ENCODE measurements around the gene FNDC11. TPM values are rescaled to one million over a fixed set of nuclear protein-coding genes. Genes with fewer than 3 reads are reported as not detected.
A peak's percentile ranks its signal among the peaks of the same experiment; 100 is the strongest.

The FNDC11 gene
- total and polyA plus RNA-seq, 4 donors: 0.93 to 1.1 (median 1.0) TPM

- Histone ChIP-seq H3K4me3 (ENCODE audit: low read depth, low read length) (no peak overlapping the region), H3K27ac (ENCODE audit: low read depth, low read length) (no peak overlapping the region), H3K9me3 (ENCODE audit: control insufficient read depth, insufficient read depth, low read length) (no peaks in the 10 kb centered on the region), H3K4me1 (ENCODE audit: control insufficient read depth, insufficient read depth, low read length) (peaks cover 30% of the 10 kb centered on the region), H3K27me3 (ENCODE audit: control insufficient read depth, insufficient read depth, low read length) (no peaks in the 10 kb centered on the region), H3K36me3 (ENCODE audit: control insufficient read depth, insufficient read depth, low read length) (no peaks in the 10 kb centered on the region)
- 89% methylated on average over 12 of the region's 12 CpGs for WGBS (ENCODE audit: insufficient coverage)
- no peak for DNase-seq (ENCODE audit: low read depth in 4 of 6, low spot score in 6 of 6)
Observed at GRCh38 chr20:63539092-63539430, 14.9 kb upstream of the FNDC11 start.

GRCh38 chr20:63539441-63540370 is 14.3 kb upstream of the FNDC11 start:
- WGBS (ENCODE audit: insufficient coverage): 92% methylated on average over 28 of the region's 29 CpGs
- Histone ChIP-seq H3K36me3 (ENCODE audit: control insufficient read depth, insufficient read depth, low read length) (no peaks in the 10 kb centered on the region), H3K27ac (ENCODE audit: low read depth, low read length) (no peak overlapping the region), H3K4me1 (ENCODE audit: control insufficient read depth, insufficient read depth, low read length) (peaks cover 27% of the 10 kb centered on the region), H3K9me3 (ENCODE audit: control insufficient read depth, insufficient read depth, low read length) (no peaks in the 10 kb centered on the region), H3K4me3 (ENCODE audit: low read depth, low read length) (no peak overlapping the region), H3K27me3 (ENCODE audit: control insufficient read depth, insufficient read depth, low read length) (no peaks in the 10 kb centered on the region)
- no peak for DNase-seq (ENCODE audit: low read depth in 4 of 6, low spot score in 6 of 6)

- DNase-seq (ENCODE audit: low read depth in 4 of 6, low spot score in 6 of 6): peak in 2 of 6 donors; percentile 47 to 59
- Histone ChIP-seq H3K9me3 (ENCODE audit: control insufficient read depth, insufficient read depth, low read length) (no peaks in the 10 kb centered on the region), H3K4me1 (ENCODE audit: control insufficient read depth, insufficient read depth, low read length) (peaks cover 22% of the 10 kb centered on the region), H3K36me3 (ENCODE audit: control insufficient read depth, insufficient read depth, low read length) (no peaks in the 10 kb centered on the region), H3K27ac (ENCODE audit: low read depth, low read length) (no peak overlapping the region), H3K27me3 (ENCODE audit: control insufficient read depth, insufficient read depth, low read length) (no peaks in the 10 kb centered on the region), H3K4me3 (ENCODE audit: low read depth, low read length) (no peak overlapping the region)
- WGBS (ENCODE audit: insufficient coverage): 59% methylated on average over 49 of the region's 49 CpGs
Observed at GRCh38 chr20:63540417-63541186, 13.4 kb upstream of the FNDC11 start.

- Histone ChIP-seq H3K4me1 (ENCODE audit: control insufficient read depth, insufficient read depth, low read length) (peaks cover 19% of the 10 kb centered on the region), H3K9me3 (ENCODE audit: control insufficient read depth, insufficient read depth, low read length) (no peaks in the 10 kb centered on the region), H3K4me3 (ENCODE audit: low read depth, low read length) (no peak overlapping the region), H3K27me3 (ENCODE audit: control insufficient read depth, insufficient read depth, low read length) (no peaks in the 10 kb centered on the region), H3K36me3 (ENCODE audit: control insufficient read depth, insufficient read depth, low read length) (no peaks in the 10 kb centered on the region), H3K27ac (ENCODE audit: low read depth, low read length) (no peak overlapping the region)
- 90% methylated on average over 28 of the region's 28 CpGs for WGBS (ENCODE audit: insufficient coverage)
- no peak for DNase-seq (ENCODE audit: low read depth in 4 of 6, low spot score in 6 of 6)
Observed at GRCh38 chr20:63541371-63541770, 12.6 kb upstream of the FNDC11 start.

GRCh38 chr20:63542031-63542559 is 11.9 kb upstream of the FNDC11 start:
- Histone ChIP-seq H3K27ac (ENCODE audit: low read depth, low read length) (no peak overlapping the region), H3K36me3 (ENCODE audit: control insufficient read depth, insufficient read depth, low read length) (no peaks in the 10 kb centered on the region), H3K9me3 (ENCODE audit: control insufficient read depth, insufficient read depth, low read length) (no peaks in the 10 kb centered on the region), H3K4me1 (ENCODE audit: control insufficient read depth, insufficient read depth, low read length) (peaks cover 16% of the 10 kb centered on the region), H3K27me3 (ENCODE audit: control insufficient read depth, insufficient read depth, low read length) (peaks cover 6% of the 10 kb centered on the region), H3K4me3 (ENCODE audit: low read depth, low read length) (no peak overlapping the region)
- DNase-seq (ENCODE audit: low read depth in 4 of 6, low spot score in 6 of 6): no peak
- 84% methylated on average over 36 of the region's 36 CpGs for WGBS (ENCODE audit: insufficient coverage)

- Histone ChIP-seq H3K9me3 (ENCODE audit: control insufficient read depth, insufficient read depth, low read length) (no peaks in the 10 kb centered on the region), H3K4me3 (ENCODE audit: low read depth, low read length) (no peak overlapping the region), H3K36me3 (ENCODE audit: control insufficient read depth, insufficient read depth, low read length) (no peaks in the 10 kb centered on the region), H3K27me3 (ENCODE audit: control insufficient read depth, insufficient read depth, low read length) (peaks cover 8% of the 10 kb centered on the region), H3K4me1 (ENCODE audit: control insufficient read depth, insufficient read depth, low read length) (peaks cover 11% of the 10 kb centered on the region), H3K27ac (ENCODE audit: low read depth, low read length) (no peak overlapping the region)
- WGBS (ENCODE audit: insufficient coverage): 84% methylated on average over 10 of the region's 10 CpGs
- no peak for DNase-seq (ENCODE audit: low read depth in 4 of 6, low spot score in 6 of 6)
Observed at GRCh38 chr20:63542696-63543095, 11.3 kb upstream of the FNDC11 start.

GRCh38 chr20:63543131-63543530 is 10.8 kb upstream of the FNDC11 start:
- DNase-seq (ENCODE audit: low read depth in 4 of 6, low spot score in 6 of 6): no peak
- H3K4me1 ChIP-seq (ENCODE audit: control insufficient read depth, insufficient read depth, low read length): peaks cover 6% of the 10 kb centered on the region
- no peaks in the 10 kb centered on the region for H3K36me3 ChIP-seq (ENCODE audit: control insufficient read depth, insufficient read depth, low read length)
- H3K27ac ChIP-seq (ENCODE audit: low read depth, low read length): no peak overlapping the region
- 82% methylated on average over 10 of the region's 10 CpGs for WGBS (ENCODE audit: insufficient coverage)
- H3K9me3 ChIP-seq (ENCODE audit: control insufficient read depth, insufficient read depth, low read length): no peaks in the 10 kb centered on the region
- H3K4me3 ChIP-seq (ENCODE audit: low read depth, low read length): no peak overlapping the region
- peaks cover 10% of the 10 kb centered on the region for H3K27me3 ChIP-seq (ENCODE audit: control insufficient read depth, insufficient read depth, low read length)

GRCh38 chr20:63543733-63544132 is 10.2 kb upstream of the FNDC11 start:
- H3K9me3 ChIP-seq (ENCODE audit: control insufficient read depth, insufficient read depth, low read length): no peaks in the 10 kb centered on the region
- WGBS (ENCODE audit: insufficient coverage): 97% methylated on average over 6 of the region's 6 CpGs
- no peak for DNase-seq (ENCODE audit: low read depth in 4 of 6, low spot score in 6 of 6)
- no peak overlapping the region for H3K27ac ChIP-seq (ENCODE audit: low read depth, low read length)
- H3K4me1 ChIP-seq (ENCODE audit: control insufficient read depth, insufficient read depth, low read length): peaks cover 6% of the 10 kb centered on the region
- no peaks in the 10 kb centered on the region for H3K36me3 ChIP-seq (ENCODE audit: control insufficient read depth, insufficient read depth, low read length)
- H3K27me3 ChIP-seq (ENCODE audit: control insufficient read depth, insufficient read depth, low read length): peaks cover 16% of the 10 kb centered on the region
- no peak overlapping the region for H3K4me3 ChIP-seq (ENCODE audit: low read depth, low read length)

GRCh38 chr20:63544241-63544957 is 9.6 kb upstream of the FNDC11 start:
- H3K4me3 ChIP-seq (ENCODE audit: low read depth, low read length): no peak overlapping the region
- peaks cover 6% of the 10 kb centered on the region for H3K4me1 ChIP-seq (ENCODE audit: control insufficient read depth, insufficient read depth, low read length)
- H3K27me3 ChIP-seq (ENCODE audit: control insufficient read depth, insufficient read depth, low read length): peaks cover 16% of the 10 kb centered on the region
- WGBS (ENCODE audit: insufficient coverage): 72% methylated on average over 27 of the region's 27 CpGs
- H3K9me3 ChIP-seq (ENCODE audit: control insufficient read depth, insufficient read depth, low read length): no peaks in the 10 kb centered on the region
- H3K36me3 ChIP-seq (ENCODE audit: control insufficient read depth, insufficient read depth, low read length): no peaks in the 10 kb centered on the region
- no peak overlapping the region for H3K27ac ChIP-seq (ENCODE audit: low read depth, low read length)
- DNase-seq (ENCODE audit: low read depth in 4 of 6, low spot score in 6 of 6): no peak
